Adrenal gland (tissue), 12 donors: ENCODE data around the gene LARGE2. TPM values are rescaled to one million over a fixed set of nuclear protein-coding genes. Genes with fewer than 3 reads are reported as not detected.

ENCODE experiments used
- DNase-seq, 7 donors: peaks; one replicate each; pipeline ENCODE4 v3.0.0-alpha.2; 2019 to 2020
- H3K27ac ChIP-seq, 5 donors: fragments of 200-600 bp; sonication (generic) in 4 of 5; 1 replicate in 3 of 5; 2 replicates in 2 of 5; pipeline versions ENCODE4 v1.5.1 to v1.8.0; 2016 to 2020; ENCODE audit warnings: mild to moderate bottlenecking in 1 of 5
- H3K27me3 ChIP-seq: fragments of 200-600 bp; 2 replicates; pipeline ENCODE4 v1.8.0; 2021
- H3K36me3 ChIP-seq, 2 donors: fragments of 200-600 bp; replicated peaks in 1 of 2; 1 replicate in 1 of 2; 2 replicates in 1 of 2; pipeline versions ENCODE4 v1.5.1 to v1.8.0; 2018 to 2022
- H3K4me1 ChIP-seq, 2 donors: fragments of 200-600 bp; replicated peaks in 1 of 2; 1 replicate in 1 of 2; 2 replicates in 1 of 2; pipeline versions ENCODE4 v1.5.1 to v1.8.0; 2018 to 2021
- H3K4me3 ChIP-seq, 4 donors: fragments of 200-600 bp; sonication (generic) in 3 of 4; one replicate each; pipeline ENCODE4 v1.5.1; 2016 to 2018
- H3K9me3 ChIP-seq, 3 donors: fragments of 200-600 bp; sonication (generic) in 1 of 3; replicated peaks in 1 of 3; 1 replicate in 2 of 3; 2 replicates in 1 of 3; pipeline versions ENCODE4 v1.5.1 to v1.8.0; 2016 to 2021
- CTCF ChIP-seq, 6 experiments: fragments of 450-650 bp in 4 of 6; fragments of 200-600 bp in 2 of 6; sonication (generic) in 1 of 6; IDR thresholded peaks; 1 replicate in 5 of 6; 2 replicates in 1 of 6; pipeline versions ENCODE4 v1.5.1 to v1.8.0; 2016 to 2021; ENCODE audit warnings: antibody characterized with exemption in 6 of 6, mild to moderate bottlenecking in 2 of 6, moderate library complexity in 1 of 6
- POLR2A ChIP-seq, 2 donors: fragments of 450-650 bp; IDR thresholded peaks; one replicate each; pipeline ENCODE4 v1.6.1; 2017; ENCODE audit warnings: antibody characterized with exemption in 2 of 2, mild to moderate bottlenecking in 2 of 2, moderate library complexity in 1 of 2
- WGBS, 4 donors: extraction: QIAGEN DNeasy Blood & Tissue Kit in 2 of 4; methylation state at CpG; one replicate each; pipeline versions ENCODE4 v1.1.5 to v1.1.7; 2013 to 2017; 5-methylcytosine and 5-hydroxymethylcytosine counted together
- intact Hi-C, 2 donors: fragments of 100-400 bp; cut with DNase I; formaldehyde crosslinking; loops; one replicate each; pipeline versions ENCODE4 v1.14.1 to v1.15.0; 2022 to 2023
- polyA plus RNA-seq, 3 donors: library from polyadenylated mRNA; stranded (reverse); fragments of 200-250 nt in 2 of 3; fragments of 350-450 nt in 1 of 3; fragmentation: Illumina TruSeq in 1 of 3; extraction: RNeasy Lipid Tissue Mini Kit (QIAGEN cat#74804) in 1 of 3; gene quantifications; one replicate each; pipeline ENCODE4 v1.2.3, GENCODE V29; 2013 to 2014
- total RNA-seq, 9 donors: library from RNA; depleted of rRNA in 4 of 9; stranded (reverse); fragments of >200 nt in 4 of 9; fragments of 120-200 nt in 1 of 9; fragmentation: NEBNext Ultra II Directional in 1 of 9; extraction: Animal tissue kit (Norgen Biotek cat#: 25700) in 1 of 9; gene quantifications; one replicate each; pipeline versions ENCODE4 v1.1.0 to v1.2.4, GENCODE V29; 2013 to 2023
- donor health status: healthy with polysubstance abuse.
- donor health status: Bipolar disorder and iron deficiency.
- donor health status: DM: yes; HTN: yes; CAD: no.
- donor health status: DM: no; HTN: no; CAD: no.
- donor health status: DM: no; HTN: no; CAD: no.
- donor health status: DM: yes; HTN: yes; CAD: no.

LARGE2 gene
- total and polyA plus RNA-seq, 12 donors = 1.0 to 13.0 (median 4.1) TPM

GRCh38 chr11:45919806-45920530 is 2.5 kb upstream of the LARGE2 start:
- DNase-seq = peak in 1 of 7 donors; percentile 13
- peaks cover 0 to 12% of the 10 kb centered on the region in 2 donors for H3K36me3 ChIP-seq
- WGBS, 4 donors = 81 to 90% (median 85%) methylated on average over 13 of the region's 13 CpGs
- H3K4me1 ChIP-seq = peaks cover 6 to 38% of the 10 kb centered on the region in 2 donors
- no peak overlapping the region for H3K4me3 ChIP-seq
- H3K27ac ChIP-seq = no peak overlapping the region
- H3K9me3 ChIP-seq = no peaks in the 10 kb centered on the region
- intact Hi-C loops = loop anchor here in 1 of 2 donors (10.0 kb wide), 1 partner anchor 55 kb away; no protein-coding TSS in a partner anchor
- TF ChIP-seq POLR2A (IDR thresholded peaks at IDR 0.05) (no peak), CTCF (IDR thresholded peaks at IDR 0.05) (no peak)
- no peaks in the 10 kb centered on the region for H3K27me3 ChIP-seq

GRCh38 chr11:45920531-45921477 is 1.7 kb upstream of the LARGE2 start:
- Histone ChIP-seq H3K4me3 (no peak overlapping the region), H3K27me3 (no peaks in the 10 kb centered on the region), H3K4me1 (peaks cover 6 to 36% of the 10 kb centered on the region in 2 donors), H3K27ac (peak overlapping the region in 2 of 5 donors; percentile 63 to 70), H3K36me3 (peaks cover 0 to 4% of the 10 kb centered on the region in 2 donors), H3K9me3 (no peaks in the 10 kb centered on the region)
- peak in 1 of 7 donors; percentile 12 for DNase-seq
- TF ChIP-seq CTCF (IDR thresholded peaks at IDR 0.05) (no peak), POLR2A (IDR thresholded peaks at IDR 0.05) (no peak)
- WGBS, 4 donors = 86 to 95% (median 90%) methylated on average over 6 of the region's 6 CpGs
- intact Hi-C loops = no loop called here

DNA sequence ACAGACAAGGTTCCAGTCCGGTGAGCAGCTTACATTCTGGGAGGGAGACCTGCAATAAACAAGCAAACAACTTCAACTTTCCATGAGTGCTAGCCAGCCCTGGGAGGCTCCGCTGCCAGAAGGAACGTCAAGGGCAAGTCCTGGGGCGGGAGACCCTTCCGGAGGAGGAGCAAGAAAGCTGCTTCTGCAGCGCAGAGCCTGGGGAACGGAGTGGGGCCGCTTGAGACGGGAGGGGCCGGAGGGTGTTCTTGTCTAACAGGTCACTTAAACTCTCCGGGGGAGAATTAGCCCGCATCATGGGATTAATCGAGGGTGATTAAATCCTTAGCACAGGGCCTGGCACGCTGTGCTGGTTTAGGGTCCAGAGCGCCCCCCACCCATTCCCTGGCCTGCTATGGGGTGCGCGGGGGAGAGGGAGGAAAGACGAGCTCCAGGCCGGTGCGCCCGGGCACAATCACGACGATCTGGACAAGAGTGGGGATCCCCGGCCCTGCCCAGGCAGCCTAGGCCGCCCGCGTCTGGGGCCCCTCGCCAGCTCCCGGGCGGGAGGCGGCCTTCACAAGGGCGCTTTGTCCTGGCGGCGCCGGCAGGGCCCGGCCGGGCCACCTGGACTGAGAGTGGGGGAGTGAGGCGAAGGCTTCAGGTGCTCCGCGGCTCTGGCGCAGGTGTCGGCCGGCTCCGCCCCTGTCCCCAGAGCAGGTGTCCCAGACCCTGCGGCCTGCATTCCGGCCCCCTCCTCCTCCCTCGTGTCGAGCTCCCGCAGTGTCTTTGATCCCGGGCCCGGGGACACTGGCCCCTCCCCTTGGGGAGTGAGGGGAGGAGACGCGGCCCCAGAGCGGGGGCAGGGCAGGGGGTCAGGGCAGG is 663 bp upstream of the LARGE2 start:
- TF ChIP-seq POLR2A (IDR thresholded peaks at IDR 0.05) = peak in 1 of 2 donors; percentile 15
- TF ChIP-seq CTCF (IDR thresholded peaks at IDR 0.05) = no peak
- H3K27ac ChIP-seq = peak overlapping the region in 2 of 5 donors; percentile 63 to 70
- no peaks in the 10 kb centered on the region for H3K9me3 ChIP-seq
- H3K4me3 ChIP-seq = peak overlapping the region in 2 of 4 donors; percentile 13 to 59
- H3K27me3 ChIP-seq = no peaks in the 10 kb centered on the region
- peak in 6 of 7 donors; percentile 40 to 60 (median 50) for DNase-seq
- intact Hi-C loops = no loop called here
- 17 to 40% (median 21%) methylated on average over 5 to 54 of the region's 54 CpGs for WGBS, 4 donors
- no peaks in the 10 kb centered on the region for H3K36me3 ChIP-seq
- H3K4me1 ChIP-seq = peaks cover 6 to 27% of the 10 kb centered on the region in 2 donors
